ENCODE measurements around the gene VPS13C.

DNA sequence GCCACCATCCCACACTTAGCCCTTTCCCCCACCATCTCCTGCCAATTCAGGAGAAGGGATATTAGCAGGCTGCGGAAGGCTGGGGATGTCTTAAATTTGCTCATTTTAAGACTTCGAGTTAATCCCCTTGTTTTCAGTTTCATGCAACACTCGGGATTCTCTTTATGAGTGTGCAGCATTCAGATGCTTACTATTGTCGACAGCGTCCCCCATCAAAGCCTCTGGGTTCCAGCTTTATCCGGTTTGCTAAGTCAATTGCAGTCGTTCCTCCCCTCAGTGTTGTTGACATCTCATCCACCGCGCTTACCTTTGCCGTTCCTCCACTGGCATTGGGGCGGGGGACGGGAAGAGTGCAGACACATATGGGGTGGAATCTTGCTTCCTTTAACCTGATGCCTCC lies 220.2 kb downstream of the VPS13C start:
- TF ChIP-seq, protein P1, sequence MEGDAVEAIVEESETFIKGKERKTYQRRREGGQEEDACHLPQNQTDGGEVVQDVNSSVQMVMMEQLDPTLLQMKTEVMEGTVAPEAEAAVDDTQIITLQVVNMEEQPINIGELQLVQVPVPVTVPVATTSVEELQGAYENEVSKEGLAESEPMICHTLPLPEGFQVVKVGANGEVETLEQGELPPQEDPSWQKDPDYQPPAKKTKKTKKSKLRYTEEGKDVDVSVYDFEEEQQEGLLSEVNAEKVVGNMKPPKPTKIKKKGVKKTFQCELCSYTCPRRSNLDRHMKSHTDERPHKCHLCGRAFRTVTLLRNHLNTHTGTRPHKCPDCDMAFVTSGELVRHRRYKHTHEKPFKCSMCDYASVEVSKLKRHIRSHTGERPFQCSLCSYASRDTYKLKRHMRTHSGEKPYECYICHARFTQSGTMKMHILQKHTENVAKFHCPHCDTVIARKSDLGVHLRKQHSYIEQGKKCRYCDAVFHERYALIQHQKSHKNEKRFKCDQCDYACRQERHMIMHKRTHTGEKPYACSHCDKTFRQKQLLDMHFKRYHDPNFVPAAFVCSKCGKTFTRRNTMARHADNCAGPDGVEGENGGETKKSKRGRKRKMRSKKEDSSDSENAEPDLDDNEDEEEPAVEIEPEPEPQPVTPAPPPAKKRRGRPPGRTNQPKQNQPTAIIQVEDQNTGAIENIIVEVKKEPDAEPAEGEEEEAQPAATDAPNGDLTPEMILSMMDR (IDR thresholded peaks at IDR 0.05) = no peak
- no peak for TF ChIP-seq ZFX (IDR thresholded peaks at IDR 0.05; ENCODE audit: borderline replicate concordance)

All from 22Rv1 (cell line).